Stimulated activated naive CD8-positive, alpha-beta T cell treated with anti-CD3 and anti-CD28 coated beads, Interleukin-15, Interleukin-2, amounts not matched to agents 100 ng/mL and 50 ng/mL, for 24 hours (primary cell): ENCODE measurements around the gene TNIP1.

ENCODE experiments used
- H3K27ac Mint-ChIP-seq: one replicate; pipeline ENCODE4 v1.8.0; 2021; ENCODE audit warnings: mild to moderate bottlenecking, mixed read lengths
- H3K27me3 Mint-ChIP-seq: one replicate; pipeline ENCODE4 v1.8.0; 2021; ENCODE audit warnings: mixed read lengths
- H3K36me3 Mint-ChIP-seq: one replicate; pipeline ENCODE4 v1.8.0; 2021; ENCODE audit warnings: low read depth, mixed read lengths
- H3K4me1 Mint-ChIP-seq: one replicate; pipeline ENCODE4 v1.8.0; 2021; ENCODE audit warnings: low read depth, mixed read lengths
- H3K4me3 Mint-ChIP-seq: one replicate; pipeline ENCODE4 v1.8.0; 2021; ENCODE audit warnings: mild to moderate bottlenecking, mixed read lengths
- H3K9me3 Mint-ChIP-seq: one replicate; pipeline ENCODE4 v1.8.0; 2021; ENCODE audit warnings: mixed read lengths

The TNIP1 gene

GRCh38 chr5:151008210-151008491, 72.7 kb downstream of the TNIP1 start:
- no peaks in the 10 kb centered on the region for H3K4me1 Mint-ChIP-seq
- peaks cover 6% of the 10 kb centered on the region for H3K27me3 Mint-ChIP-seq

GRCh38 chr5:151007430-151008209, 73.2 kb downstream of the TNIP1 start:
- Mint-ChIP-seq H3K4me3 (no peak overlapping the region), H3K9me3 (no peaks in the 10 kb centered on the region), H3K27ac (no peak overlapping the region), H3K27me3 (peaks cover 6% of the 10 kb centered on the region), H3K4me1 (no peaks in the 10 kb centered on the region), H3K36me3 (no peaks in the 10 kb centered on the region)

More at GRCh38 chr5:151008210-151008491, 72.7 kb downstream of the TNIP1 start:
- Mint-ChIP-seq H3K36me3 (no peaks in the 10 kb centered on the region), H3K9me3 (no peaks in the 10 kb centered on the region), H3K27ac (no peak overlapping the region), H3K4me3 (no peak overlapping the region)

GRCh38 chr5:151006704-151007334, 74.0 kb downstream of the TNIP1 start:
- no peak overlapping the region for H3K4me3 Mint-ChIP-seq
- H3K27ac Mint-ChIP-seq: no peak overlapping the region
- no peaks in the 10 kb centered on the region for H3K36me3 Mint-ChIP-seq
- H3K27me3 Mint-ChIP-seq: peaks cover 6% of the 10 kb centered on the region
- no peaks in the 10 kb centered on the region for H3K9me3 Mint-ChIP-seq
- no peaks in the 10 kb centered on the region for H3K4me1 Mint-ChIP-seq

- no peaks in the 10 kb centered on the region for H3K9me3 Mint-ChIP-seq
- H3K27ac Mint-ChIP-seq: no peak overlapping the region
- no peaks in the 10 kb centered on the region for H3K4me1 Mint-ChIP-seq
These were observed 74.8 kb downstream of the TNIP1 start for GRCh38 chr5:151005950-151006576.

GRCh38 chr5:151005187-151005949, 75.5 kb downstream of the TNIP1 start:
- Mint-ChIP-seq H3K27me3 (peaks cover 6% of the 10 kb centered on the region), H3K9me3 (no peaks in the 10 kb centered on the region), H3K4me1 (no peaks in the 10 kb centered on the region), H3K4me3 (no peak overlapping the region), H3K36me3 (no peaks in the 10 kb centered on the region), H3K27ac (no peak overlapping the region)

More at GRCh38 chr5:151005950-151006576, 74.8 kb downstream of the TNIP1 start:
- peaks cover 6% of the 10 kb centered on the region for H3K27me3 Mint-ChIP-seq
- H3K36me3 Mint-ChIP-seq: no peaks in the 10 kb centered on the region
- H3K4me3 Mint-ChIP-seq: no peak overlapping the region

- no peak overlapping the region for H3K4me3 Mint-ChIP-seq
- H3K36me3 Mint-ChIP-seq: no peaks in the 10 kb centered on the region
- H3K27me3 Mint-ChIP-seq: peaks cover 5% of the 10 kb centered on the region
- H3K9me3 Mint-ChIP-seq: no peaks in the 10 kb centered on the region
- no peak overlapping the region for H3K27ac Mint-ChIP-seq
- no peaks in the 10 kb centered on the region for H3K4me1 Mint-ChIP-seq
These were observed 76.3 kb downstream of the TNIP1 start for GRCh38 chr5:151004499-151004898.

GRCh38 chr5:151003503-151003860, 77.4 kb downstream of the TNIP1 start:
- no peaks in the 10 kb centered on the region for H3K36me3 Mint-ChIP-seq
- H3K4me3 Mint-ChIP-seq: no peak overlapping the region
- no peaks in the 10 kb centered on the region for H3K9me3 Mint-ChIP-seq
- H3K27ac Mint-ChIP-seq: no peak overlapping the region
- H3K4me1 Mint-ChIP-seq: no peaks in the 10 kb centered on the region
- peaks cover 3% of the 10 kb centered on the region for H3K27me3 Mint-ChIP-seq

- H3K4me3 Mint-ChIP-seq: no peak overlapping the region
- H3K27me3 Mint-ChIP-seq: peaks cover 3% of the 10 kb centered on the region
- no peak overlapping the region for H3K27ac Mint-ChIP-seq
- H3K4me1 Mint-ChIP-seq: no peaks in the 10 kb centered on the region
- no peaks in the 10 kb centered on the region for H3K36me3 Mint-ChIP-seq
- H3K9me3 Mint-ChIP-seq: no peaks in the 10 kb centered on the region
These were observed 77.9 kb downstream of the TNIP1 start for GRCh38 chr5:151002681-151003502.

- H3K27ac Mint-ChIP-seq: no peak overlapping the region
- H3K27me3 Mint-ChIP-seq: peaks cover 3% of the 10 kb centered on the region
- H3K4me3 Mint-ChIP-seq: no peak overlapping the region
- no peaks in the 10 kb centered on the region for H3K4me1 Mint-ChIP-seq
- no peaks in the 10 kb centered on the region for H3K9me3 Mint-ChIP-seq
- no peaks in the 10 kb centered on the region for H3K36me3 Mint-ChIP-seq
These were observed 78.6 kb downstream of the TNIP1 start for GRCh38 chr5:151002250-151002649.

- Mint-ChIP-seq H3K9me3 (no peaks in the 10 kb centered on the region), H3K4me1 (no peaks in the 10 kb centered on the region), H3K36me3 (no peaks in the 10 kb centered on the region), H3K27me3 (peaks cover 2% of the 10 kb centered on the region), H3K4me3 (no peak overlapping the region), H3K27ac (no peak overlapping the region)
These were observed 79.4 kb downstream of the TNIP1 start for GRCh38 chr5:151001436-151001835.

GRCh38 chr5:150999704-151000442, 81.0 kb downstream of the TNIP1 start:
- no peak overlapping the region for H3K27ac Mint-ChIP-seq
- no peaks in the 10 kb centered on the region for H3K36me3 Mint-ChIP-seq
- H3K27me3 Mint-ChIP-seq: no peaks in the 10 kb centered on the region
- H3K4me3 Mint-ChIP-seq: no peak overlapping the region
- no peaks in the 10 kb centered on the region for H3K9me3 Mint-ChIP-seq
- no peaks in the 10 kb centered on the region for H3K4me1 Mint-ChIP-seq

GRCh38 chr5:150993826-150994412, 86.9 kb downstream of the TNIP1 start:
- H3K9me3 Mint-ChIP-seq: peaks cover 21% of the 10 kb centered on the region
- no peaks in the 10 kb centered on the region for H3K4me1 Mint-ChIP-seq
- no peaks in the 10 kb centered on the region for H3K27me3 Mint-ChIP-seq
- H3K4me3 Mint-ChIP-seq: no peak overlapping the region
- no peak overlapping the region for H3K27ac Mint-ChIP-seq
- H3K36me3 Mint-ChIP-seq: peaks cover 5% of the 10 kb centered on the region

GRCh38 chr5:150993422-150993821, 87.4 kb downstream of the TNIP1 start:
- H3K27ac Mint-ChIP-seq: no peak overlapping the region
- no peak overlapping the region for H3K4me3 Mint-ChIP-seq
- no peaks in the 10 kb centered on the region for H3K4me1 Mint-ChIP-seq
- H3K9me3 Mint-ChIP-seq: peaks cover 21% of the 10 kb centered on the region
- H3K36me3 Mint-ChIP-seq: peaks cover 5% of the 10 kb centered on the region
- no peaks in the 10 kb centered on the region for H3K27me3 Mint-ChIP-seq
